IMR-90 (cell line): ENCODE measurements around the gene RENBP. TPM values are rescaled to one million over a fixed set of nuclear protein-coding genes. Genes with fewer than 3 reads are reported as not detected.

Experiments used
- ATAC-seq: fragments of 200-7000 bp; cut with Tn5 transposase; 2 replicates; pipeline ENCODE4 v1.9.1; 2020; ENCODE audit warnings: low read depth, mild to moderate bottlenecking, moderate library complexity
- BruUV-seq: library from RNA; stranded (reverse); fragments of 400-500 nt; replicated peaks from 2 replicates; lab custom pipeline; 2021; lab: Mats Ljungman, UMichigan
- CTCF ChIA-PET: fragments of 300-600 bp; formaldehyde crosslinking; extraction: SDS; loops from one replicate; lab custom pipeline; 2021; ENCODE audit warnings: antibody characterized with exemption; lab: Yijun Ruan, JAX
- POLR2A ChIA-PET: fragments of 300-600 bp; sonication (Branson Sonifier 250); formaldehyde crosslinking; loops from one replicate; lab custom pipeline; 2022; ENCODE audit warnings: antibody characterized with exemption; ENCODE audit not compliant: unreplicated experiment; lab: Charles Lee
- DNase-seq: peaks from one replicate; pipeline ENCODE4 v3.0.0; 2013
- H2AFZ ChIP-seq: replicated peaks from 2 replicates; pipeline ENCODE3; 2013; ENCODE audit warnings: low read length, mild to moderate bottlenecking; ENCODE audit not compliant: poor library complexity
- H2AK5ac ChIP-seq: 2 replicates; pipeline ENCODE4 v1.6.1; 2013; ENCODE audit warnings: low read depth, low read length, inconsistent platforms
- H2AK9ac ChIP-seq: replicated peaks from 2 replicates; pipeline ENCODE3; 2013; ENCODE audit warnings: mild to moderate bottlenecking, low read depth, low read length, moderate library complexity; ENCODE audit not compliant: poor library complexity
- H2BK120ac ChIP-seq: 2 replicates; pipeline ENCODE4 v1.6.1; 2013; ENCODE audit warnings: low read depth, low read length, inconsistent platforms
- H2BK15ac ChIP-seq: 3 replicates; pipeline ENCODE4 v1.6.1; 2013; ENCODE audit warnings: low read depth, low read length, inconsistent platforms
- H2BK20ac ChIP-seq: 2 replicates; pipeline ENCODE4 v1.6.1; 2013; ENCODE audit warnings: low read depth, mild to moderate bottlenecking, inconsistent platforms, low read length, moderate library complexity
- H2BK5ac ChIP-seq: 2 replicates; pipeline ENCODE4 v1.6.1; 2013; ENCODE audit warnings: mild to moderate bottlenecking, low read depth, low read length, inconsistent platforms; ENCODE audit not compliant: poor library complexity, severe bottlenecking
- H3K14ac ChIP-seq: replicated peaks from 2 replicates; pipeline ENCODE4 v1.6.1; 2013; ENCODE audit warnings: low read depth, low read length, inconsistent platforms
- H3K18ac ChIP-seq: 2 replicates; pipeline ENCODE4 v1.6.1; 2013; ENCODE audit warnings: low read depth, low read length, control low read depth
- H3K23ac ChIP-seq: 2 replicates; pipeline ENCODE4 v1.6.1; 2013; ENCODE audit warnings: low read depth, low read length, inconsistent platforms
- H3K27ac ChIP-seq: 2 replicates; pipeline ENCODE4 v1.5.1; 2013; ENCODE audit warnings: mild to moderate bottlenecking, control low read depth, low read length; ENCODE audit not compliant: insufficient read depth
- H3K27me3 ChIP-seq: 2 replicates; pipeline ENCODE4 v1.6.1; 2013; ENCODE audit warnings: low read length; ENCODE audit not compliant: control insufficient read depth, insufficient read depth
- H3K36me3 ChIP-seq: 2 replicates; pipeline ENCODE4 v1.6.1; 2013; ENCODE audit warnings: low read length, mixed read lengths; ENCODE audit not compliant: control insufficient read depth, insufficient read depth
- H3K4ac ChIP-seq: 2 replicates; pipeline ENCODE4 v1.6.1; 2013; ENCODE audit warnings: low read depth, low read length, inconsistent platforms
- H3K4me1 ChIP-seq: 2 replicates; pipeline ENCODE4 v1.6.1; 2013; ENCODE audit warnings: low read length, mixed read lengths; ENCODE audit not compliant: control insufficient read depth, insufficient read depth
- H3K4me2 ChIP-seq: 2 replicates; pipeline ENCODE4 v1.6.1; 2013; ENCODE audit warnings: low read depth, mild to moderate bottlenecking, control low read depth, low read length, moderate library complexity
- H3K4me3 ChIP-seq: 2 replicates; pipeline ENCODE4 v1.5.1; 2013; ENCODE audit warnings: low read depth, mild to moderate bottlenecking, control low read depth, low read length, moderate library complexity; ENCODE audit not compliant: insufficient read depth
- H3K56ac ChIP-seq: 2 replicates; pipeline ENCODE4 v1.6.1; 2013; ENCODE audit warnings: low read length, inconsistent platforms; ENCODE audit not compliant: insufficient read depth; ENCODE audit errors: extremely low read depth
- H3K79me1 ChIP-seq, 2 experiments: 2 replicates each; pipeline ENCODE4 v1.6.1; 2013; ENCODE audit warnings: low read length in 2 of 2, inconsistent platforms in 1 of 2, low read depth in 1 of 2
- H3K9ac ChIP-seq: 2 replicates; pipeline ENCODE4 v1.6.1; 2013; ENCODE audit warnings: low read depth, low read length, control low read depth
- H3K9me1 ChIP-seq: 2 replicates; pipeline ENCODE4 v1.6.1; 2013; ENCODE audit warnings: low read length, inconsistent platforms; ENCODE audit not compliant: insufficient read depth
- H3K9me3 ChIP-seq: 2 replicates; pipeline ENCODE4 v1.6.1; 2013; ENCODE audit warnings: low read length; ENCODE audit not compliant: control insufficient read depth, insufficient read depth
- H4K20me1 ChIP-seq: 2 replicates; pipeline ENCODE4 v1.6.1; 2013; ENCODE audit warnings: low read length, inconsistent platforms; ENCODE audit not compliant: insufficient read depth
- H4K5ac ChIP-seq: 2 replicates; pipeline ENCODE4 v1.6.1; 2013; ENCODE audit warnings: mild to moderate bottlenecking, low read depth, low read length, control low read depth
- H4K8ac ChIP-seq, 2 experiments: 2 replicates each; pipeline ENCODE4 v1.6.1; 2013; ENCODE audit warnings: low read depth in 2 of 2, low read length in 2 of 2, control low read depth in 1 of 2, inconsistent platforms in 1 of 2
- H4K91ac ChIP-seq: 2 replicates; pipeline ENCODE4 v1.6.1; 2013; ENCODE audit warnings: low read depth, low read length, inconsistent platforms; ENCODE audit not compliant: insufficient read depth
- BHLHE40 ChIP-seq: fragments of 150-350 bp; IDR thresholded peaks from 2 replicates; pipeline ENCODE4 v1.6.1; 2016; ENCODE audit warnings: mild to moderate bottlenecking, low read depth, low read length
- CEBPB ChIP-seq: IDR thresholded peaks from 2 replicates; pipeline ENCODE4 v1.6.1; 2012; ENCODE audit warnings: low read depth, low read length, improper control_type of control experiment
- CTCF ChIP-seq: conservative IDR thresholded peaks from 2 replicates; pipeline ENCODE4 v1.5.1; 2012; ENCODE audit warnings: mild to moderate bottlenecking, low read depth, low read length, improper control_type of control experiment
- FOS ChIP-seq: fragments of 150-350 bp; IDR thresholded peaks from 2 replicates; pipeline ENCODE4 v1.6.1; 2016; ENCODE audit warnings: low read depth, low read length
- MAFK ChIP-seq: IDR thresholded peaks from 2 replicates; pipeline ENCODE4 v1.6.1; 2012; ENCODE audit warnings: low read depth, low read length, improper control_type of control experiment
- MAZ ChIP-seq: IDR thresholded peaks from 2 replicates; pipeline ENCODE4 v1.6.1; 2012; ENCODE audit warnings: low read depth, mild to moderate bottlenecking, low read length, improper control_type of control experiment, moderate library complexity, borderline replicate concordance
- NFE2L2 ChIP-seq: fragments of 150-350 bp; IDR thresholded peaks from 2 replicates; pipeline ENCODE4 v1.6.1; 2016; ENCODE audit warnings: low read depth, mild to moderate bottlenecking, low read length
- POLR2A ChIP-seq: IDR thresholded peaks from 2 replicates; pipeline ENCODE4 v1.6.1; 2012; ENCODE audit warnings: mild to moderate bottlenecking, low read depth, low read length
- RFX5 ChIP-seq: IDR thresholded peaks from 2 replicates; pipeline ENCODE4 v1.8.0; 2012; ENCODE audit warnings: low read depth, mild to moderate bottlenecking, low read length, moderate library complexity
- WGBS, 2 experiments: methylation state at CpG; one replicate each; pipeline versions ENCODE4 v1.1.5 to v1.1.7; 2013; ENCODE audit warnings: missing lambda C conversion rate in 2 of 2; ENCODE audit not compliant: insufficient read length in 1 of 2; ENCODE audit errors: extremely low coverage in 2 of 2; 5-methylcytosine and 5-hydroxymethylcytosine counted together
- dilution Hi-C: fragments of 300-500 bp; cut with HindIII; formaldehyde crosslinking; loops from one replicate; pipeline ENCODE4 v1.14.3; 2018; ENCODE audit warnings: low sequenced_read_pairs; ENCODE audit not compliant: unreplicated experiment
- in situ Hi-C: fragments of 300-500 bp; cut with MboI; formaldehyde crosslinking; loops from 3 replicates; pipeline ENCODE4 v1.14.3; 2019; ENCODE audit warnings: low sequenced_read_pairs, inconsistent platforms, mixed read lengths
- intact Hi-C: fragments of 100-400 bp; cut with micrococcal nuclease; formaldehyde crosslinking; loops from 2 replicates; pipeline ENCODE4 v1.10.0; 2022
- polyA plus RNA-seq, 3 experiments: library from polyadenylated mRNA; depleted of rRNA; stranded (reverse); fragments of >200 nt; gene quantifications; 2 replicates each; pipeline ENCODE4 v1.2.3, GENCODE V29; 2012; ENCODE audit warnings: low replicate concordance in 1 of 3
- total RNA-seq: library from RNA; depleted of rRNA; stranded (reverse); fragments of >200 nt; gene quantifications from 2 replicates; pipeline ENCODE4 v1.2.3, GENCODE V29; 2012
- TF ChIP-seq, protein P1 (sequence below): fragments of 150-350 bp; IDR thresholded peaks from 2 replicates; pipeline ENCODE4 v1.6.1; 2016; ENCODE audit warnings: low read depth, mild to moderate bottlenecking, low read length, moderate library complexity, borderline replicate concordance

The RENBP gene
- total and polyA plus RNA-seq, 2 of the 4 experiments (the other 2 are of a cell fraction): 0.15 to 0.18 TPM

- dilution Hi-C loops: no loop called here
- peaks cover 4% of the 10 kb centered on the region for H3K9me1 ChIP-seq
- ChIA-PET CTCF (no interaction called here), POLR2A (no interaction called here)
- no peak within 1 kb of the TSS for H3K4me3 ChIP-seq
- H2BK5ac ChIP-seq: no peak within 1 kb of the TSS
- in situ Hi-C loops: loop anchor here (25.0 kb wide), 1 partner anchor 942 kb away; no protein-coding TSS in a partner anchor
- no peak for ATAC-seq
- no peak within 1 kb of the TSS for H2AFZ ChIP-seq
- no peak within 1 kb of the TSS for H4K8ac ChIP-seq
- H2BK120ac ChIP-seq: no peak within 1 kb of the TSS
- H3K18ac ChIP-seq: no peak within 1 kb of the TSS
- TF ChIP-seq, protein P1, sequence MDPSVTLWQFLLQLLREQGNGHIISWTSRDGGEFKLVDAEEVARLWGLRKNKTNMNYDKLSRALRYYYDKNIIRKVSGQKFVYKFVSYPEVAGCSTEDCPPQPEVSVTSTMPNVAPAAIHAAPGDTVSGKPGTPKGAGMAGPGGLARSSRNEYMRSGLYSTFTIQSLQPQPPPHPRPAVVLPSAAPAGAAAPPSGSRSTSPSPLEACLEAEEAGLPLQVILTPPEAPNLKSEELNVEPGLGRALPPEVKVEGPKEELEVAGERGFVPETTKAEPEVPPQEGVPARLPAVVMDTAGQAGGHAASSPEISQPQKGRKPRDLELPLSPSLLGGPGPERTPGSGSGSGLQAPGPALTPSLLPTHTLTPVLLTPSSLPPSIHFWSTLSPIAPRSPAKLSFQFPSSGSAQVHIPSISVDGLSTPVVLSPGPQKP: no peak
- no peak for TF ChIP-seq NFE2L2
- TF ChIP-seq CTCF: no peak
- TF ChIP-seq BHLHE40: no peak
- no peak for TF ChIP-seq CEBPB
- no peak for TF ChIP-seq MAZ
- TF ChIP-seq MAFK: no peak
- TF ChIP-seq POLR2A: no peak
- no peak for TF ChIP-seq RFX5
- TF ChIP-seq FOS: no peak
- H3K4me1 ChIP-seq: peaks cover 9% of the 10 kb centered on the region; the same call in 1 of the 2 replicates
- no peak within 1 kb of the TSS for H2BK20ac ChIP-seq
- H3K36me3 ChIP-seq: no peaks in the 10 kb centered on the region
- DNase-seq: no peak
- no peaks in the 10 kb centered on the region for H3K79me1 ChIP-seq
- H4K91ac ChIP-seq: no peak within 1 kb of the TSS
- no peak within 1 kb of the TSS for H3K9ac ChIP-seq
- H3K4ac ChIP-seq: no peak within 1 kb of the TSS
- no peak within 1 kb of the TSS for H3K4me2 ChIP-seq
- no peaks in the 10 kb centered on the region; the same call in 1 of the 2 replicates for H3K9me3 ChIP-seq
- H4K5ac ChIP-seq: no peak within 1 kb of the TSS
- no peak within 1 kb of the TSS for H2AK5ac ChIP-seq
- no TSS peak for BruUV-seq
- 67% methylated on average over 5 of the region's 26 CpGs; no CpG with 5 or more reads in 1 of the 2 experiments for WGBS, 2 experiments
- H3K27me3 ChIP-seq: peaks cover 3% of the 10 kb centered on the region; the same call in 1 of the 2 replicates
- H3K23ac ChIP-seq: no peak within 1 kb of the TSS
- no peak within 1 kb of the TSS for H2BK15ac ChIP-seq
- H3K14ac ChIP-seq: no peak within 1 kb of the TSS
- no peak within 1 kb of the TSS for H3K56ac ChIP-seq
- no peak within 1 kb of the TSS for H3K27ac ChIP-seq
- intact Hi-C loops: no loop called here
- no peaks in the 10 kb centered on the region; the same call in 1 of the 2 replicates for H4K20me1 ChIP-seq
- no peak within 1 kb of the TSS for H2AK9ac ChIP-seq
These were observed 40.2 kb downstream of the RENBP start, which contains the start of gene AVPR2 for GRCh38 chrX:153903991-153904957. TSS of gene AVPR2 (plus strand) at chrX:153904673. CDS start at chrX:153905146, 473 bp downstream.
